HG03520 (cell line): Measurements from ENCODE around the gene LAMC1.

ENCODE experiments used
- ATAC-seq: cut with Tn5 transposase; IDR thresholded peaks from one replicate; pipeline ENCODE4 v1.9.1; 2021; ENCODE audit warnings: mild to moderate bottlenecking, moderate library complexity; ENCODE audit not compliant: unreplicated experiment

The LAMC1 gene

DNA sequence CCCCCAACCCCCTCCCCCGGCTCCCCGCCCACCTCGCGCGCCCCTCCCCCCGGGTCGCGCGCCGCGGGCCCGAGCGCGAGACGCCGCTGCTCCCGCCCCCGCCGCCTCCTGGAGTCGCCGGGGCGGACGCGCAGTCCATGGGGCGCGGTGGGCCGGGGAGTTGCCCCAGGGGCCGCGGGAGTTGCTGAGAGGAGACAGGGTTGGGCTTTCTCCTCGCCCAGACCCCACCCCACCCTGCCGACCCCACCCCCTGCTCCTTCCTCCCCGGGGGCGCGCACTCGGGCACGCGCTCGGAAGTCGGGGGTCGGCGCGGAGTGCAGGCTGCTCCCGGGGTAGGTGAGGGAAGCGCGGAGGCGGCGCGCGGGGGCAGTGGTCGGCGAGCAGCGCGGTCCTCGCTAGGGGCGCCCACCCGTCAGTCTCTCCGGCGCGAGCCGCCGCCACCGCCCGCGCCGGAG lies at the start of gene LAMC1:
Gene LAMC1 (plus strand): TSS at position 275 of the 455 bp plus-strand sequence. CDS start 297 bp downstream, outside the sequence.
- ATAC-seq: peak; percentile 23

DNA sequence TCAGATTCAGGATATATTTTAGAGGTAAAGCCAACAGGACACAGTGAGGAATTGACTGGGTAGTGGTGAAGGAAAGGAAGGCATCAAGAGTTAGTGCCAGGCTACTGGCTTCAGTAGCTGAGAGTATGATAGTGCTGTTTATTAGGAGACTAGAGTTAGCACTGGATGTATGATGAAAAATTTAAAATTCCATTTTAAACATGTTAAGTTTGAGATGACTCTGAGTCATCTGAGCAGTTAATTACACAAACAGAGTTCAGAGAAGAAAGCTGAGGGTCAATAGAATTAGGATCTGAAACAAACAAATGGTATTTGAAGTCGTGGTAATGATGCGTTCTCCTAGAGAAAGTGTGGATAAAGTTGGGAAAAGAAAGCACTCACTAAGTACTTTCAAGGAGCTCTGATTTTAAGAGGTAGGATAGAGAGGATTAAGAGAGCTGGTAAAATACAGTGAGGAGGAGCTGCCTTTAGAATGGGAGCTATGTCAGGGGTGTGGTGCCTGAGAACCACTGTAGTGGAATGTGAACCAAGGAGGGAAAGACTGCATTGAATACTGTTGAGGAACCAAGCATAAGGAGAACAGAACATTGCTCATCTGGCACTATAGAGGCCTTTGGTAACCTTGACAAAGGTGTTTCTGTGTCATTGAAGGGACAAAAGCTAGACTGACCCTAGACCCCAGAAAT lies 48.6 kb upstream of the LAMC1 start:
- no peak for ATAC-seq

DNA sequence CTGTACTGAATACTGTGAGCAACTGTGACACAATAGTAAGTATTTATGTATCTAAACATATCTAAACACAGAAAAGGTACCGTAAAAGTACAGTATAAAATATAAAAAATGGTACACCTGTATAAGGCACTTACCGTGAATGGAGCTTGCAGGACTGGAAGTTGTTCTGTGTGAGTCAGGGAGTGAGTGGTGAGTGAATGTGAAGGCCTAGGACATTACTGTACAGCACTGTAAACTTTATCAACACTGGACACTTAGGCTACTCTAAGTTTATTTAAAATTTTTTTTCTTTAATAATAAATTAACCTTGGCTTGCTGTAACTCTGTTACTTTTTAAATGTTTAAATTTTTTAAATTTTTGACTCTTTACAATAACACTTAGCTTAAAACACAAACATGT lies 45.7 kb upstream of the LAMC1 start:
- no peak for ATAC-seq

DNA sequence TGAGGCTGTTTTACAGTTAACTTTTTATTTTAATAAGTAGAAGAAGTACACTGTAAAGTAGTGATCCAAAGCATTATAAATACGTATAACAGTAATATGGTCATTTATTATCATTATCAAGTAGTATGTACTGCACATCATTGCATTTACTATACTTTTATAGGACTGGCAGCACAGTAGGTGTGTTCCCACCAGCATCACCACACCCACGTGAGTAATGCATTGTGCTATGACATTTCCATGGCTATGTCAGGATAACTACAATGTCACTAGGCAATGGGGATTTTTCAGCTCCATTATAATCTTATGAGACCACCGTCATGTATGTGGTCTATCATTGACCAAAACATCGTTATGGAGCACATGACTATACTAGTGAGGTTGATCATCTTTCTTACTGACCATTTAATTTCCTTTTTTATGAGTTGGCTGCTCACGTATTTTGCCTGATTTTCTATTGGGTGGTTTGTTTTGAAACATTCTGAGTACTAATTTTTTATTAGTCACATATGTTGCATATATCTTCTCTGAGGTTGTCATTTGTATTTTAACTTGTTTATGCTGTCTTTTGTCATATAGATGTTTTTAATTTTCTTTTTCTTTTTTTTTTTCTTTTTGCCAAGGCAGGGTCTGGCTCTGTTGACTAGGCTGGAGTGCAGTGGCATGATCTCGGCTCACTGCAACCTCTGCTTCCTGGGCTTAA lies 44.9 kb upstream of the LAMC1 start:
- no peak for ATAC-seq

DNA sequence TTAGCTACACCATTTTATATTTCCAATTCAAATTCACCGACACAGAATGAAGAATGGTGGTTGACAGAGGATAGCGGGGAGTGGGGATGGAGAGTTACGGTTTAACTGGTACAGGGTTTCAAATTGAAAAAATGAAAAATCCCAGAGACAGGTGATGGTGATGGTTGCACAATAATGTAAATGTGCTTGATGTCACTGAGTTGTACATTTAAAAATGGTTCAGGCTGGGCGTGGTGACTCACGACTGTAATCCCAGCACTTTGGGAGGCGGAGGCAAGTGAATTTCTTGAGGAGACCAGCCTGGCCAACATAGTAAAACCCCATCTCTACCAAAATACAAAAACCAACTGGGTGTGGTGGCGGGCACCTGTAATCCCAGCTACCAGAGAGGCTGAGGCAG lies 39.1 kb upstream of the LAMC1 start:
- no peak for ATAC-seq

DNA sequence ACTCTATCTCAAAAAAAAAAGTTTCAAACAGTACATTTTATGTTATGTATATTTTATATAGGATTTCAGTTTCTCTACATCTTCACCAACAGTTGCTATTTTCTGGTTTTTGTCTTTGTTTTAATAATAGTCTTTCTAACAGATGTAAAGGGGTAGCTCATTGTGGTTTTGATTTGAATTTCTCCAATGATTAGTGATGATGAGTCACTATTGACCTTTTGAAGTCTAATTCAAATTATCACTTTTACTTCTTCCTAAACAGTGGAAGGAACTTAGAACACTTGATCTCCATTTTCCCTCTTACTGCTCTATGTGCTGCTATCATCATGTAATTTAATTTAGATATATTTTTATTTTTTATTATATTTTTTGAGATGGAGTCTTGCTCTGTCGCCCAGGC lies 38.6 kb upstream of the LAMC1 start:
- no peak for ATAC-seq

DNA sequence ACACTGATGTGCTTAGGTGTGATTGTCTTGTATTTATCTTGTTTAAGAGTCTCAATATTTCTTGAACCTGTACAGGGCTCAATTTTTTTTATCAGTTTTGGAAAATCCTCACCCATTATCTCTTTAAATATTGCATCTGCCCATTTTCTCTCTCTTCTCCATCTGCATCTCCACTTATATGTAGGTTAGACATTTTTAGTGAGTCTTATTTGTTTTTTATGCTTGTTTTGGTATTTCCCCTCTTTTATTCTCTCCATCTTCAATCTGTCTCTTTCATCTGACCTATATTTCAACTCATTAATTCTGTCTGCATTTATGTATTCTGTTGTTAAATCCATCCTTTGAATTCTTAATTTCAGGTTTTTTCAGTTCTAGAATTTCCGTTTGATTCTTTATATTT lies 37.3 kb upstream of the LAMC1 start:
- ATAC-seq: no peak

DNA sequence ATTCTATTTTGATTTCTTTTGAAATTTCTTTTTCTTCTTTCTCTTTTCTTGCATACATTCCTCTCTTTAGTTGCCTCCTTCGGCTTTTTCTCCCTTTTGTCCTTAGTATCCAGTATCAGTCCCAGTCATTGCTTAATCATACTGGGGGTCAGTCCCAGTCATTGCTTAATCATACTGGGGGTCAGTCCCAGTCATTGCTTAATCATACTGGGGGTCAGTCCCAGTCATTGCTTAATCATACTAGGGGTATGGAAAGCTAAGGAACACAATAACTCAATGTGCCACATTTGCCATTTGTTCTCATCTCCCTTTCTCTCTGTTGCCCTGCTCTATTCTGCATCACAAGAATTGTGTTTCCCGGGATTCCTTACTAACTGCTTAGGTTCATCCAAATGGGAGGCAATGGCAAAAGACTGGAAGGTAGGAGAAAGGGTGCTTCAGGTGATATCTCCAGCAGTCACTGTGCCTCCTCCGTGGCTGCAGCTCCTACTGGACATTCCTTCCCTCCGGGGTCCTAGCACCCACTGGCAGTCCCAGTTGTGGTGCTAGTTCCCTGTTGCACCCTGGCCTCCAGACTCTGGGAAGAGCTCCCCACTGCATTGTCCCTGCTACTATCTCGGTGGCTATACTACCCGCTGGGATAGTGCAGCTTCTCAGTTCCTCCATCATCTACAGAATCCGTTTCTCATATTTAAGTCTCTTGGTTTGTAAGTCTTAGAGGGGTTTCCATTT lies 32.6 kb upstream of the LAMC1 start:
- no peak for ATAC-seq

DNA sequence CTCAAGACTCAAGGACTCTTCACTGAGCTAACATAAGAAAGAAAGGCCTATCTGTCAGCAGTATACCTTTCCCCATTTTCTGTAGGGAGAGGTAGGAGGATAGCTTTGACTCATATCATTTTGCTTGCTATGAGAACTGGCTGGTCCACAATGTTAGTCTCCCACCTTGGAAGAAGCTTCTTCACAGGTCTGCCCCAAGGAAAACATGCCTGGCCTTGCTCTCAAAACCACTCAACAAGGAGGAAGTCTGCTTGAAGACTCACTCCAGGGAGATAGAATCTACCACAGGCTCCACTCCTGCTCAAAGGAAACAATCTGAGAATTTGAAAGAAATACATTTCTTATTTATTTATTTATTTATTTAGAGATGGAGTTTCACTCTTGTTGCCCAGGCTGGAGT lies 29.5 kb upstream of the LAMC1 start:
- ATAC-seq: no peak

DNA sequence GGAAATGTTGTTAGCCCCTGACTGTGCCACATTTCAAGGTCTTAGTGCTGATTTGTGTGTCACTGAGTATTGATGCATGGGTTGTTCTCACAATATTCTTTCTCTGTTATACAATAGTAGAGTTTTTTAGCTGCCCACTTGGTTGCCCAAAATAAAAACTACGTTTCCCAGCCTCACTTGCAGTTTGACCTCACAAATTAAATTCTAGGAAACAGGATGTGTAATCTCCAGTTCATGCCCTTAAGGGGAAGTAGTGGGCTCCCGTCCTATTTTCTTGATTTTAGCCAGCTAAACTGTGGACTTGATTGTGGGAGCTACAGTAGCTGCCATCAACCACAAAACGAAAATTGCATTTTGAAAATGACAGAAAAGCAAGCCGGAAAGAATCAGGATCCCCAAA lies 27.3 kb upstream of the LAMC1 start:
- no peak for ATAC-seq

DNA sequence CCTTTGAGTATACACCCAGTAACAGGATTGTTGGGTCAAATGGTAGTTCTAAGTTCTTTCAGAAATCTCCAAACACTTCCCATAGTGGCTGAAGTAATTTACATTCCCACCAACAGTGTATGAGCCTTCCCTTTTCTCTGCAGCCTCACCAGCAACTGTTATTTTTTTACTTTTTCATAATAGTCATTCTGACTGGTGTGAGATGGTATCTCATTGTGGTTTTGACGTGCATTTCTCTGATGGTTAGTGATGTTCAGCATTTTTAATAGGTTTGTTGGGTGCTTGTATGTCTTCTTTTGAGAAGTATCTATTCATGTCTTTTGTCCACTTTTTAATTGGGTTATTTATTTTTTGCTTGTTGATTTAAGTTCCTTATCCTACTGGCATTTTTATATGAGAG lies 26.4 kb upstream of the LAMC1 start:
- no peak for ATAC-seq

DNA sequence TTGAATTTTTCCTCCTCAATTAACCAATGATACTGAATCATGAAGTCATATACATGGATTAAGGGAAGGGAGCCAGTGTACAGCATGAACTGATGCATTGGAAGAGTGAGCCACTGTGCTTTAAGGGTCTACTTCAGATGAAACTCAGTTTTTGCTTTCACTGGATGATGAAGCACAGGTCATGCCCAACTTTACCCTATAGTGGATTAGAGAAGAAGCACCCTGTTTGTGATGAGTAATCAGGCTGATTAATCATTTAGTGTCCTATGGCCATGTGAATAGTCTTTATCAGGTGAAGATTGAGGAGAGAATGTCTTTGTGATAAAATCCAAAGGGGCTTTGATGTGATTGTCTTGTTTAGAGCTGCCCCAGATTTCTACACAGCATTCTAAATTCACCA lies 24.7 kb upstream of the LAMC1 start:
- no peak for ATAC-seq

DNA sequence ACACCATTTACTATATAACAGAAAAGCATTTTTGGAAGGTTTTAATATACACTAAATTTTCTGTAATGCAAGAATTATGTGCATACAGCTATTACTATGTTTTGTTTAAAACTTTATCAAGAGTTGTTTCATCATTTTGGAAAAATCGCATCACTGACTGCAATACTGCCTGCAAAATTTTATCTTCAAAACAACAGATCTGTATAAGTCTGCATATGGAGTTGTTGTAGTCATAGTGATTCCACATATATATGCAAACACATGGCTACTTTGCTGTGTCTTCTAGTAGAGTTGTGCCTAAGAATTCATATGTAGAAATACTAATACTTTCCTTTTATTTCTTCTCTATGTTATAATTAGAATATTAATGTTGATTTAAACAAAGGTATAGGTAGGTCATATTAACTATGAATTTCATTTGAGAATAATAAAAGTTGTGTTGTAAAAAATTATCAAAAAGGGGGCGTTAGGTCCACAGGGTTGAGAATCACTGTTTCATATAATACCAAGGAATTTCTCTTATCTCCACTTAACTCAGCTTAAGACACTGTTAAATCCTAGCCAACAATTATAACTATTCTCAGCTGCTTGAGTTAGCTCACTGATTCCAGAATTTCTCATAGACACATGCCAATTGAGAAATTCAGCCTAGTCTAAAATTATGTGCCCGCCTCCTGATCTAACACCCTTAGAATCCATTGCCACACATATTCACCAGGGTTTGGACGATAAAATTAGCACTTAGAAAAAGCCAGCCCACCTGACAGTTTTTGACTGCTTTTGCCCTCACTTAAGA lies 22.9 kb upstream of the LAMC1 start:
- no peak for ATAC-seq

DNA sequence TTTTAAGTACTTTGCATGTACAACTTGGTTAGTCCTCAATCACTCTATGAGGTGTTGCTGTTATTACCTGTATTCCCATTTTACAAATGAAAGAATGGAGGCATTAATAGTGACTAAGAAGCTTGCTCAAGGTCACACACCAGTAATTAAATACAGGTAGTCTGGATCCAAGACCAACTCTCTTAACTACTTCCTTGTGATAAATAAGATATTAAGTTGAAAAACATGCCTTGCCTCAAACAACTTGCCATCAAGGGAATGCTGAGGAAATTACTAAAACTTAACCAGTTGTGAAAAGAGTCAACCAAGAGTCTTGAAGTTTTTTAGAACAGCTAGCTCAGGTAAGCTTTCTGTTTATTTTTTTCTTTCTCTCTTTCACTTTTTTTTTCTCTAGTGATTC lies 21.0 kb upstream of the LAMC1 start:
- no peak for ATAC-seq

DNA sequence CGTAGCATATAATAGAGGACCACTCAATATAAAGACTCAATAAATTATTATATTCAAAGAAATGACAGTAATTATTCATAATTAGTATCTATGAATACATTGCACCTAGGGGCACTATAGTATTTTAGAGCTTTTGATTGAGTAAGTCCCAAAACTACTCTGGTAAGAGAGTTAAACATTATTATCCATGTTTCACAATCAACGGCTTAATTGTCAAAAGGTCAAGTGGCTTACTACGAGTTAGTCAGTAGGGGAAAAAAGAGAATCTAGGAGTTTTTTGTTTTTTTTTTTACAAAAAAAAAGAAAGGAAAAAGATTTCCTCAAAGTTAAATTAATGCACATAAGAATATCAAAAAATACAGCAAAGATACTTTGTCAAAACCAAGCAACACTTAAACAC lies 20.4 kb upstream of the LAMC1 start:
- ATAC-seq: no peak

DNA sequence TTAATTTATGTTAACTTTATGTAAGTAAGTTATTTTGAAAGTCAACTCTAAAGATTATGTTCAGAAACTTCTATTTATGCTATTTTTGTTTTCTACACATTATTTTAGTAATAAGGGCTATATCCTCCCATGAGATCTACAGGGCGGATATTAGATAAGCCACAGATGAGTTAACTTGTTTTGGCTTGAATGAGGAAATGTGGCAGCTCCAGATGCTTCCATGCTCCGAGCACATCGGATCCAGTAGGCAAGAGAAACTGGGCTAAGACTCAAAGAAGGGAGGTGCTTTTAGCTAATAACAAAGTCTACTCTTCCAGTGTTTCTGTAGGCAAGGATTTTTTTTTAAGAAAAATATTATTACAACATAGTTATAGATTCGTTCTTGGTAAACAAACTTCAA lies 20.0 kb upstream of the LAMC1 start:
- no peak for ATAC-seq

DNA sequence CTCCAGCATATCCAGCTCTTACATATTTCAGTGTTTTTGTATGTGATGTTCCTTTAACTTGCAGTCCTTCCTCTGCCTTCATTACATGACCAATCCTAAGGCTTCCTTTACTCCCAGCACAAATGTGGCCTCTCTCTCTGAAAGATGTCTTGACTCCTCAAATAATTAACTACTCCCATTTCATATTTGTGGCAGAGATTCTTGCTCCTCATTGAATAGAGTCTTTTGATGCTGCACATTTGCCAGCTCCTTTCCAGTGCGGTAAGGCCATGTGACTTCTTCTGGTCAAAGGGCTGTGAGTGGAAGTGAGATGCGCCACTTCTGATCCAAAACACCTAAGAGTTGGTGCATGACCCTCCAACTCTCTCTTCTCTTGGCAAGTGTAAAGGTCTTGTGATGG lies 19.1 kb upstream of the LAMC1 start:
- ATAC-seq: no peak

DNA sequence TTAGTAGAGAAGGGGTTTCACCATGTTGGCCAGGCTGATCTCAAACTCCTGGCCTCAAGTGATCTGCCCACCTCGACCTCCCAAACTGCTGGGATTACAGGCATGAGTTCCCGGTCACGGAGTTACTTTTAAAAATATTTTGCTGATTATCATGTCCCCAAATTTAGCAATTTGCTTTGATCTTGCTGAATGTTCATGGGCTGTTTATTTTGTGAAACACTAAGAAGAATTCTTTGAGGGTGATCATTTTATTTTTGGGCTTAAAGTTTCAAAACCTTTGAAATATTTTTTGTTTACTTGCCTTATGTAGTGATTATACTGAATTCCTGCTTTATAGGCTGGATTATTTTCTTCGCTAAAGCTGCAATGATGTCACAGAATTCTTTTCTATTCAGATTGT lies 11.4 kb upstream of the LAMC1 start:
- no peak for ATAC-seq

DNA sequence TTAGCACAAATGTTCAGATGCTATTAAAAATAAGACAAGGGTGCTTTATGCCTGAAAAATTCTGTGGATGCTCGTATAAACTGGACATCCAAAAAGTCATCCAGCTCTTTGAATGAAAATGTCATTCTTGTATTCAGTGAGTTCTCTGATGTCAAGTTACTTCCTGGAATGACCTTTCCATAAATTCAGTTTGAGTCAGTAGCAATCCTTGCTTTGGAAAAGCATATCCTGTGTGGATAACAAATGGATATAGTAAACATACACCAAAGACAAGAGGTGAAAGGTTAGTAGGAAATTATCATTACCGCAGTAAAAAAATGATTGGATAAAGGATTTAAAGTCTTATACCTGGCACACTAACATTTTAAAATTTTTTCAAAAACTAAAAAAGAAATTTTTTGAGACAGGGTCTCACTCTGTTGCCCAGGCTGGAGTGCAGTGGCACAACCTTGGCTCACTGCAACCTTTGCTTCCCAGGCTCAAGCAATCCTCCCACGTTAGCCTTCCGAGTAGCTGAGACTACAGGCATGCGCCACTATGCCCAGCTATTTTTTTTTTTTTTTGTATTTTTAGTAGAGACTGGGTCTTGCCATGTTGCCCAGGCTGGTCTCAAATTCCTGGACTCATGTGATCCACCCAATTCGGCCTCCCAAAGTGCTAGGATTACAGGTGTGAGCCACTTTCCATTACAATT lies 10.8 kb upstream of the LAMC1 start:
- ATAC-seq: no peak

DNA sequence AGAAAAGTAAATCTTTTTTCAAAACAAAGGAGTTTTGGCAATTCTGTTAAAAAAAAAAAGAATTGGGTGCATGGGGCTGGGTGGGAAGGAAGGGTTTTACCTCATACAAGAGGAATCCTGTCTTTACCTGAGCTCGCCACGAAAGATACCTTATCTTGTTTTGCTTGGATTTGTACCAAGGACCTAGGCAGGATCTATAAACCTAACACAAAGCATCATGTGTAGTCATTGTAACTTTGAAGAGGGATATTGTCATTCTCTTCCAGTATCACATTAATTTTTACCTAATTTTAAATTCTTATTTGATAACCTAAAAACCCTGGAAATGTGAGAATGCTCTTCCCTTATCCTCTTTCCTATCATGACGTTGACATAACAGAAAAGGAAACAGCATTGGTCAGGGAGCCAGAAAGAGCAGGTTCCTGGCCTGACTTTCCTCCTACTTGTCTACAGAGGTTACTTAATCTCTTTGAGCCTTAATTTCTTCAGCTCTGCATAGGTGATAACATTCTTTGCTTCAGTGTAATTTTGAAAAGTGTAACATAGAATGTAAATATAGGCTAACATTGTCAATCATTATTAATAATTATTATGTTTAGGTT lies 4.0 kb upstream of the LAMC1 start:
- ATAC-seq: no peak
